ENCODE results near the gene KRT84. TPM values are rescaled to one million over a fixed set of nuclear protein-coding genes. Genes with fewer than 3 reads are reported as not detected.

KRT84 gene
- total and polyA plus RNA-seq, 2 of the 4 experiments (the other 2 are of a cell fraction): not detected

DNA sequence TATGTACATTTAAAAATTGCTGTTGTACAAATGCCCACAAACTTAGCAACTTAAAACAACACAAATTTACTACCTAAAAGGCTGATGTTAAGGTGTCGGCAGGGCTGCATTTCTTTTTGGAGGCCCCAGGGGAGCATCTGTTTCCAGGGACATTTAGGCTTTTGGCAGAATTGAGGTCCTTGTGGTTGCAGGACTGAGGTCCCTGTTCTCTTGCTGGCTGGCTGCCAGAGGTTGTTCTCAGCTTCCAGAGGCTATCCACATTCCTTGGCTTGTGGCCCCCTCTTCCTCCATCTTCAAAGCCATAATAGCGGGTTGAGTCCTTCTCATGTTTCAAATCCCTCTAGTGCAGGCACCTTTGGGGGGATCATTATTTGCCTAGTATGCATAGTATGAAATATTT is 41.9 kb downstream of the KRT84 start:
- H2AK5ac ChIP-seq (ENCODE audit: low read depth, low read length): no peak overlapping the region
- no peak overlapping the region for H3K4me2 ChIP-seq (ENCODE audit: low read depth, low read length)
- CTCF ChIA-PET: interaction anchor here (0.5 kb wide), 1 partner anchor 62 kb away, joined by 4 read pairs; no protein-coding TSS in a partner anchor
- H3K9me3 ChIP-seq (ENCODE audit: control insufficient read depth, insufficient read depth, low read length): peaks cover 6% of the 10 kb centered on the region
- intact Hi-C loops (cut with micrococcal nuclease) (no loop called here), in situ Hi-C loops (cut with MboI; ENCODE audit: low sequenced_read_pairs) (no loop called here), dilution Hi-C loops (cut with HindIII; ENCODE audit: low sequenced_read_pairs, unreplicated experiment) (no loop called here)
- no peak overlapping the region for H3K4me3 ChIP-seq (ENCODE audit: insufficient read depth, low read depth, low read length)
- no peak overlapping the region for H2BK5ac ChIP-seq (ENCODE audit: low read depth, low read length, poor library complexity, severe bottlenecking)
- no peaks in the 10 kb centered on the region for H4K20me1 ChIP-seq (ENCODE audit: insufficient read depth, low read length)
- peaks cover 66% of the 10 kb centered on the region for H3K27me3 ChIP-seq (ENCODE audit: control insufficient read depth, insufficient read depth, low read length)
- no peak overlapping the region for H3K14ac ChIP-seq (replicated peaks; ENCODE audit: low read depth, low read length)
- H2AK9ac ChIP-seq (replicated peaks; ENCODE audit: low read depth, low read length, poor library complexity): no peak overlapping the region
- TF ChIP-seq POLR2A (IDR thresholded peaks at IDR 0.05; ENCODE audit: low read depth, low read length): no peak
- TF ChIP-seq MAFK (IDR thresholded peaks at IDR 0.05; ENCODE audit: low read depth, low read length): no peak
- TF ChIP-seq SMC3 (IDR thresholded peaks at IDR 0.05; ENCODE audit: low read depth, low read length): no peak
- TF ChIP-seq BHLHE40 (IDR thresholded peaks at IDR 0.05; ENCODE audit: low read depth, low read length): no peak
- TF ChIP-seq, protein P1, sequence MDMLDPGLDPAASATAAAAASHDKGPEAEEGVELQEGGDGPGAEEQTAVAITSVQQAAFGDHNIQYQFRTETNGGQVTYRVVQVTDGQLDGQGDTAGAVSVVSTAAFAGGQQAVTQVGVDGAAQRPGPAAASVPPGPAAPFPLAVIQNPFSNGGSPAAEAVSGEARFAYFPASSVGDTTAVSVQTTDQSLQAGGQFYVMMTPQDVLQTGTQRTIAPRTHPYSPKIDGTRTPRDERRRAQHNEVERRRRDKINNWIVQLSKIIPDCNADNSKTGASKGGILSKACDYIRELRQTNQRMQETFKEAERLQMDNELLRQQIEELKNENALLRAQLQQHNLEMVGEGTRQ (IDR thresholded peaks at IDR 0.05; ENCODE audit: low read depth, low read length): no peak
- no peak for TF ChIP-seq RAD21 (IDR thresholded peaks at IDR 0.05; ENCODE audit: low read length)
- TF ChIP-seq CTCF (conservative IDR thresholded peaks at IDR 0.05; ENCODE audit: low read depth, low read length): no peak
- no CpG with 5 or more reads among the region's 2 CpGs for WGBS, 2 experiments (ENCODE audit: extremely low coverage in 2 of 2, insufficient read length in 1 of 2)
- H2BK120ac ChIP-seq (ENCODE audit: low read depth, low read length): no peak overlapping the region
- no peak for ATAC-seq (ENCODE audit: low read depth)
- DNase-seq: no peak
- H3K9ac ChIP-seq (ENCODE audit: low read depth, low read length): no peak overlapping the region
- no peak overlapping the region for H3K23ac ChIP-seq (ENCODE audit: low read depth, low read length)
- H3K18ac ChIP-seq (ENCODE audit: low read depth, low read length): no peak overlapping the region
- H3K9me1 ChIP-seq (ENCODE audit: insufficient read depth, low read length): no peaks in the 10 kb centered on the region
- no peak overlapping the region for H2AFZ ChIP-seq (replicated peaks; ENCODE audit: low read length, poor library complexity)
- no peak overlapping the region for H4K91ac ChIP-seq (ENCODE audit: insufficient read depth, low read depth, low read length)
- H2BK20ac ChIP-seq (ENCODE audit: low read depth, low read length): no peak overlapping the region
- H2BK15ac ChIP-seq (ENCODE audit: low read depth, low read length): no peak overlapping the region
- no peak overlapping the region for H3K56ac ChIP-seq (ENCODE audit: extremely low read depth, insufficient read depth, low read length)
- no peak overlapping the region for H4K8ac ChIP-seq (ENCODE audit: low read depth in 2 of 2, low read length in 2 of 2)
- no peak overlapping the region for H4K5ac ChIP-seq (ENCODE audit: low read depth, low read length)
- H3K4ac ChIP-seq (ENCODE audit: low read depth, low read length): no peak overlapping the region
- no peaks in the 10 kb centered on the region for H3K79me1 ChIP-seq (ENCODE audit: low read depth in 1 of 2, low read length in 2 of 2)
- H3K36me3 ChIP-seq (ENCODE audit: control insufficient read depth, insufficient read depth, low read length): no peaks in the 10 kb centered on the region
- no peaks in the 10 kb centered on the region for H3K4me1 ChIP-seq (ENCODE audit: control insufficient read depth, insufficient read depth, low read length)
- BruUV-seq (replicated peaks): no TSS peak
- no peak overlapping the region for H3K27ac ChIP-seq (ENCODE audit: insufficient read depth, low read length)
- POLR2A ChIA-PET (ENCODE audit: unreplicated experiment): no interaction called here
